GM12873 (cell line): ENCODE results near the gene C18orf54.

Experiments used
- CTCF ChIP-seq: IDR thresholded peaks from 2 replicates; pipeline ENCODE4 v1.5.1; 2012; ENCODE audit warnings: low read depth, mild to moderate bottlenecking, moderate library complexity, low read length, control low read depth; ENCODE audit not compliant: insufficient read depth; ENCODE audit errors: missing control alignments

C18orf54 gene

DNA sequence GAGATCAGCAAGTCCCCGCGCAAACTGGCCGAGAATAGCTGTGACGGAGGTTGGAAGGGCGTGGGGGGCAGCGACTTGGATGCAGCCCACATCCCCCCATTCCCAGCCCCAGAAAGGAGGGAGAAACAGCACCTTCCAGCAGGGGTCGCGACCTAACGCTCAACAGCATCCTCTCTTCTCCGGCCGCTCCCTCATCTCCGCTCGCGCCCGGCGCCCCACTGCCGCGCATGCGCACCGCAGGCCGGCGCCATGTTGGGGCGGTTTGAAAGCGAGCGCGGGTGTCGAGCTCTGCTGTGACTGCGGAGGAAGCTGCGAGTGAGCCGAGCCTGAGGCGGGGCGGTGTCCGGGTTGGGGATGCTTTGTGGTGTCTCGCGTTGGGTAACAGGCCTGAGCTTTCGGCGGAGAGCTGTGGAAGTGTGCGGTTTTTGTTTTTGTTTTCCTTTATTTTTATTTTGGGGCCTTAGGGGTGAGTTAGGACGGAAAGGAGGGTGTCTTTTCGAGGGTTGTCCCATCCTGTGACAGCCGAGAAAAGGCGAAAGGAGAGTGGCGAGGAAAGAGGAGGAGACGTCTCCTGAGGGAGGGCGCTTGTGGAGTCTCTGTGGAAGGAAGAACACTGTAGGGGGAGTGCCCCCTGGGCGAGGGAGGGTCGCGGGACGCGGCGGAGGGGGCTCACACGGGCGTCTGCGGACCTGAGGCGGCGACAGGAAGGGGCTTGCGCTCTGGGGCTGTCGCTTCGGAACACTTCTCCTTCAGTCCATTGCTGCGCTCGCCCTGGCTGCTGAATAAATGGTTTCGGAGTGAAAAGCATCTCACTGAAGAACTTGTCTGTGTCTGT, at the start of gene C18orf54, which contains the start of gene STARD6:
TSS of gene C18orf54 (plus strand) at position 247 of the 835 bp plus-strand sequence. CDS start 2,667 bp downstream, outside the sequence.
TSS of gene STARD6 (minus strand) at position 199 of the 835 bp plus-strand sequence. CDS start 3,285 bp downstream, outside the sequence.
- TF ChIP-seq CTCF = peak; percentile 71

- no peak for TF ChIP-seq CTCF
Observed at GRCh38 chr18:54316071-54316820, 41.5 kb upstream of the C18orf54 start.

- TF ChIP-seq CTCF = no peak
Observed at GRCh38 chr18:54323561-54323960, 34.1 kb upstream of the C18orf54 start.

- no peak for TF ChIP-seq CTCF
Observed at GRCh38 chr18:54323970-54324369, 33.7 kb upstream of the C18orf54 start.

- no peak for TF ChIP-seq CTCF
Observed at GRCh38 chr18:54327818-54328217, 29.9 kb upstream of the C18orf54 start.

GRCh38 chr18:54329787-54330186, 27.9 kb upstream of the C18orf54 start:
- no peak for TF ChIP-seq CTCF
